Measurements from ENCODE around the gene PNPLA1.

DNA sequence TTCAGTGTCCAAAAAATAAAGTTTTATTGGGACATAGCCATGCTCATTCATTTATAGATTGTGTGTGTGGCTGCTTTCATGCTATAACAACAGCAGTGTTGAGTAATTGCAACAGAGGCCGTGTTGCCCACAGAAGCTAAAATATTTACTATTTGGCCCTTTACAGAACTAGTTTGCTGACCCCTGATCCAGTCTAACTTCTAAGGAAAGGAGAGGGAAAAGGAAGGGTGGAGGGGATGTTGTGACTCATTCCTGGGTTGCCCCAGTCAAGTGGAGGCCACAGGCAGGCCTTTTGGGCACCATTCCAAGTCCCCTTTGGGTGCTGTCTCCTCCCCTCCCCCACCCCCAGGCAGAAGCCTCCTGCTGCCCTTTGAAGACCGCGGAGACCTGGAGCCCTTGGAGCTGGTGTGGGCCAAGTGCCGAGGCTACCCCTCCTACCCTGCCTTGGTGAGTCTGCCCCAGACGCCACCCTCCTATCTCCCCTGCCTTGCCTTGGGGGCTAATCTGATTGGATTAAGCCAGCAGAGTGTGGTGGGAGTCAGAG lies 44.9 kb upstream of the PNPLA1 start:
- TF ChIP-seq, protein P1, sequence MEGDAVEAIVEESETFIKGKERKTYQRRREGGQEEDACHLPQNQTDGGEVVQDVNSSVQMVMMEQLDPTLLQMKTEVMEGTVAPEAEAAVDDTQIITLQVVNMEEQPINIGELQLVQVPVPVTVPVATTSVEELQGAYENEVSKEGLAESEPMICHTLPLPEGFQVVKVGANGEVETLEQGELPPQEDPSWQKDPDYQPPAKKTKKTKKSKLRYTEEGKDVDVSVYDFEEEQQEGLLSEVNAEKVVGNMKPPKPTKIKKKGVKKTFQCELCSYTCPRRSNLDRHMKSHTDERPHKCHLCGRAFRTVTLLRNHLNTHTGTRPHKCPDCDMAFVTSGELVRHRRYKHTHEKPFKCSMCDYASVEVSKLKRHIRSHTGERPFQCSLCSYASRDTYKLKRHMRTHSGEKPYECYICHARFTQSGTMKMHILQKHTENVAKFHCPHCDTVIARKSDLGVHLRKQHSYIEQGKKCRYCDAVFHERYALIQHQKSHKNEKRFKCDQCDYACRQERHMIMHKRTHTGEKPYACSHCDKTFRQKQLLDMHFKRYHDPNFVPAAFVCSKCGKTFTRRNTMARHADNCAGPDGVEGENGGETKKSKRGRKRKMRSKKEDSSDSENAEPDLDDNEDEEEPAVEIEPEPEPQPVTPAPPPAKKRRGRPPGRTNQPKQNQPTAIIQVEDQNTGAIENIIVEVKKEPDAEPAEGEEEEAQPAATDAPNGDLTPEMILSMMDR (IDR thresholded peaks at IDR 0.05; ENCODE audit: low read depth, low read length, poor library complexity, severe bottlenecking): no peak
- TF ChIP-seq EZH2phosphoT487 (IDR thresholded peaks at IDR 0.05; ENCODE audit: borderline replicate concordance, low read length): no peak
